GM20000 (cell line): ENCODE results near the gene FRMD4A.

ENCODE experiments used
- DNase-seq: peaks from one replicate; pipeline ENCODE4 v3.0.0; 2012; ENCODE audit warnings: low spot score
- CTCF ChIP-seq: IDR thresholded peaks from 2 replicates; pipeline ENCODE4 v1.5.1; 2012; ENCODE audit warnings: mild to moderate bottlenecking, control low read depth; ENCODE audit errors: extremely low read depth, missing control alignments

FRMD4A gene

GRCh38 chr10:13851906-13852305, 478.8 kb downstream of the FRMD4A start:
- DNase-seq: no peak

GRCh38 chr10:13848520-13849445, 481.9 kb downstream of the FRMD4A start:
- TF ChIP-seq CTCF: no peak
- no peak for DNase-seq

More at GRCh38 chr10:13851906-13852305, 478.8 kb downstream of the FRMD4A start:
- TF ChIP-seq CTCF: no peak

- no peak for DNase-seq
These were observed 483.5 kb downstream of the FRMD4A start for GRCh38 chr10:13847201-13847631.

GRCh38 chr10:13845897-13846296, 484.8 kb downstream of the FRMD4A start:
- DNase-seq: no peak
- TF ChIP-seq CTCF: no peak

More at GRCh38 chr10:13847201-13847631, 483.5 kb downstream of the FRMD4A start:
- no peak for TF ChIP-seq CTCF

GRCh38 chr10:13844651-13845050, 486.1 kb downstream of the FRMD4A start:
- DNase-seq: no peak
- no peak for TF ChIP-seq CTCF

- TF ChIP-seq CTCF: no peak
- no peak for DNase-seq
These were observed 488.6 kb downstream of the FRMD4A start for GRCh38 chr10:13842117-13842516.

GRCh38 chr10:13840036-13840435, 490.7 kb downstream of the FRMD4A start:
- DNase-seq: no peak
- TF ChIP-seq CTCF: no peak
